ENCODE measurements around the gene EVL. TPM values are rescaled to one million over a fixed set of nuclear protein-coding genes. Genes with fewer than 3 reads are reported as not detected.

Gene EVL
- polyA plus RNA-seq, 2 of the 4 experiments (the other 2 are of a cell fraction): 14.8 to 32.9 TPM

GRCh38 chr14:100123618-100124017 is 58.4 kb downstream of the EVL start:
- ChIA-PET CTCF (interaction anchor here (1.5 to 4.4 kb wide), 2 partner anchors 9 to 15 kb away, joined by 3 to 28 read pairs; no protein-coding TSS in a partner anchor), POLR2A (no interaction called here)
- 96% methylated on average over 8 of the region's 10 CpGs for WGBS (ENCODE audit: missing lambda C conversion rate)

GRCh38 chr14:100124551-100125088 is 59.4 kb downstream of the EVL start:
- Histone ChIP-seq H3K4me2 (no peak overlapping the region), H3K27ac (no peak overlapping the region), H3K4me1 (no peaks in the 10 kb centered on the region), H3K4me3 (no peak overlapping the region), H3K9me3 (no peaks in the 10 kb centered on the region)
- DNase-seq (ENCODE audit: low read depth in 1 of 2, low spot score in 1 of 2): no peak
- whole genome bisulfite sequencing (ENCODE audit: missing lambda C conversion rate): 88% methylated on average over 16 of the region's 20 CpGs
- FAIRE-seq: no peak
- CTCF ChIA-PET: interaction anchor here (1.5 to 4.4 kb wide), 3 partner anchors 10 to 68 kb away, joined by 3 to 28 read pairs (median 11); no protein-coding TSS in a partner anchor
- POLR2A ChIA-PET: no interaction called here
- no peak for ATAC-seq
- TF ChIP-seq FOSB (CRISPR knock-in tag; IDR thresholded peaks at IDR 0.05): no peak
- no peak for TF ChIP-seq ZSCAN20 (CRISPR knock-in tag; IDR thresholded peaks at IDR 0.05)
- no peak for TF ChIP-seq MAX (IDR thresholded peaks at IDR 0.05)
- no peak for TF ChIP-seq NPAS2 (CRISPR knock-in tag; IDR thresholded peaks at IDR 0.05; ENCODE audit: borderline replicate concordance)
- no peak for TF ChIP-seq MYC (IDR thresholded peaks at IDR 0.05; ENCODE audit: borderline replicate concordance, low read length)
- TF ChIP-seq EHMT2 (IDR thresholded peaks at IDR 0.05; ENCODE audit: low read depth): no peak
- no peak for TF ChIP-seq KDM5A (IDR thresholded peaks at IDR 0.05)
- no peak for TF ChIP-seq CBX8 (IDR thresholded peaks at IDR 0.05)
- no peak for TF ChIP-seq TFCP2L1 (CRISPR knock-in tag; IDR thresholded peaks at IDR 0.05)
- TF ChIP-seq CTCF (IDR thresholded peaks at IDR 0.05): no peak
- no peak for TF ChIP-seq ZC3H11A (IDR thresholded peaks at IDR 0.05)
- TF ChIP-seq MAZ (IDR thresholded peaks at IDR 0.05; ENCODE audit: borderline replicate concordance, low read depth, low read length): no peak
- TF ChIP-seq RNF2 (IDR thresholded peaks at IDR 0.05; ENCODE audit: borderline replicate concordance, low read depth): no peak
- no peak for TF ChIP-seq FOXS1 (CRISPR knock-in tag; IDR thresholded peaks at IDR 0.05)
- TF ChIP-seq CHD4 (IDR thresholded peaks at IDR 0.05; ENCODE audit: borderline replicate concordance): no peak

More at GRCh38 chr14:100123618-100124017, 58.4 kb downstream of the EVL start:
- no peak overlapping the region for H3K4me2 ChIP-seq
- H3K4me1 ChIP-seq: no peaks in the 10 kb centered on the region
- TF ChIP-seq JUNB (IDR thresholded peaks at IDR 0.05): no peak
- TF ChIP-seq EHMT2 (IDR thresholded peaks at IDR 0.05; ENCODE audit: low read depth): no peak
- TF ChIP-seq CHD4 (IDR thresholded peaks at IDR 0.05; ENCODE audit: borderline replicate concordance): no peak
- no peak for TF ChIP-seq SMC3 (IDR thresholded peaks at IDR 0.05)
- no peak for TF ChIP-seq ZC3H11A (IDR thresholded peaks at IDR 0.05)
- TF ChIP-seq PHF8 (IDR thresholded peaks at IDR 0.05; ENCODE audit: borderline replicate concordance, low read depth): no peak
- no peak for TF ChIP-seq CBX2 (IDR thresholded peaks at IDR 0.05; ENCODE audit: borderline replicate concordance, low read depth)
- no peak for TF ChIP-seq RAD21 (conservative IDR thresholded peaks at IDR 0.05 in 1 of 2, IDR thresholded peaks at IDR 0.05 in 1 of 2)
- no peak for TF ChIP-seq RCOR1 (IDR thresholded peaks at IDR 0.05; ENCODE audit: low read depth, low read length)
- TF ChIP-seq ESRRA (IDR thresholded peaks at IDR 0.05; ENCODE audit: borderline replicate concordance, low read length): no peak
- no peak for TF ChIP-seq HDAC2 (IDR thresholded peaks at IDR 0.05)
- no peak for TF ChIP-seq PBX3 (IDR thresholded peaks at IDR 0.05)
- TF ChIP-seq MAX (IDR thresholded peaks at IDR 0.05): no peak
- TF ChIP-seq ZFP36 (IDR thresholded peaks at IDR 0.05; ENCODE audit: borderline replicate concordance, partially characterized antibody): no peak
- TF ChIP-seq KDM1A (IDR thresholded peaks at IDR 0.05; ENCODE audit: low read depth): no peak
- TF ChIP-seq RARB (CRISPR knock-in tag; IDR thresholded peaks at IDR 0.05): no peak
- TF ChIP-seq HEYL (CRISPR knock-in tag; IDR thresholded peaks at IDR 0.05): no peak
- TF ChIP-seq REST (IDR thresholded peaks at IDR 0.05): no peak
- ATAC-seq: no peak
- no peaks in the 10 kb centered on the region for H3K9me3 ChIP-seq
- FAIRE-seq: no peak
- H3K4me3 ChIP-seq: no peak overlapping the region
- no peak overlapping the region for H3K27ac ChIP-seq
- no peak for DNase-seq (ENCODE audit: low read depth in 1 of 2, low spot score in 1 of 2)
